Effector memory CD8-positive, alpha-beta T cell (primary cell): ENCODE measurements around the gene GRIA4.
"Not testable (repeated sequence)": the region's sequence is repeated elsewhere in the genome, so short reads cannot be mapped to it uniquely, and the experiment has no call there.

Source experiments
- ATAC-seq: fragments of 150-1000 bp; cut with Tn5 transposase; replicated peaks from 2 replicates; pipeline ENCODE4 v1.10.0; 2021; ENCODE audit warnings: mild to moderate bottlenecking, moderate library complexity
- DNase-seq, 3 experiments: peaks; one replicate each; pipeline ENCODE4 v3.0.0; 2021
- H3K27ac Mint-ChIP-seq, 2 donors: one replicate each; pipeline ENCODE4 v1.8.0; 2022; ENCODE audit warnings: mild to moderate bottlenecking in 2 of 2, mixed read lengths in 2 of 2, moderate library complexity in 2 of 2
- H3K27me3 Mint-ChIP-seq, 2 donors: one replicate each; pipeline ENCODE4 v1.8.0; 2022; ENCODE audit warnings: mixed read lengths in 2 of 2
- H3K36me3 Mint-ChIP-seq: one replicate; pipeline ENCODE4 v1.8.0; 2022; ENCODE audit warnings: mild to moderate bottlenecking, moderate library complexity, mixed read lengths; ENCODE audit not compliant: insufficient read depth
- H3K4me1 Mint-ChIP-seq, 2 donors: one replicate each; pipeline ENCODE4 v1.8.0; 2022; ENCODE audit warnings: low read depth in 2 of 2, mixed read lengths in 2 of 2
- H3K4me3 Mint-ChIP-seq, 2 donors: one replicate each; pipeline ENCODE4 v1.8.0; 2022; ENCODE audit warnings: mild to moderate bottlenecking in 2 of 2, mixed read lengths in 2 of 2, moderate library complexity in 2 of 2
- H3K9me3 Mint-ChIP-seq, 2 donors: one replicate each; pipeline ENCODE4 v1.8.0; 2022; ENCODE audit warnings: mixed read lengths in 2 of 2

Gene GRIA4

GRCh38 chr11:105960252-105961245 lies 350.7 kb downstream of the GRIA4 start:
- DNase-seq (no peak), ATAC-seq (no peak)
- Mint-ChIP-seq H3K27ac (no peak overlapping the region), H3K4me3 (no peak overlapping the region), H3K36me3 (no peaks in the 10 kb centered on the region), H3K27me3 (peaks cover 0 to 14% of the 10 kb centered on the region in 2 donors), H3K9me3 (peaks cover 9 to 15% of the 10 kb centered on the region in 2 donors), H3K4me1 (no peaks in the 10 kb centered on the region)

- DNase-seq: no peak
- no peak overlapping the region for H3K4me3 Mint-ChIP-seq
Observed at GRCh38 chr11:105968021-105968697, 358.3 kb downstream of the GRIA4 start.

GRCh38 chr11:105969756-105970155 lies 359.9 kb downstream of the GRIA4 start:
- Mint-ChIP-seq H3K4me3 (no peak overlapping the region), H3K27me3 (peaks cover 0 to 6% of the 10 kb centered on the region in 2 donors), H3K9me3 (no peaks in the 10 kb centered on the region), H3K4me1 (no peaks in the 10 kb centered on the region), H3K36me3 (no peaks in the 10 kb centered on the region), H3K27ac (no peak overlapping the region)
- ATAC-seq: no peak
- DNase-seq: no peak

More at GRCh38 chr11:105968021-105968697, 358.3 kb downstream of the GRIA4 start:
- Mint-ChIP-seq H3K9me3 (no peaks in the 10 kb centered on the region), H3K36me3 (no peaks in the 10 kb centered on the region), H3K27ac (no peak overlapping the region), H3K27me3 (no peaks in the 10 kb centered on the region), H3K4me1 (no peaks in the 10 kb centered on the region)
- no peak for ATAC-seq

GRCh38 chr11:105975128-105975527 lies 365.3 kb downstream of the GRIA4 start:
- H3K36me3 Mint-ChIP-seq: no peaks in the 10 kb centered on the region
- no peaks in the 10 kb centered on the region for H3K9me3 Mint-ChIP-seq
- H3K27me3 Mint-ChIP-seq: peaks cover 6 to 13% of the 10 kb centered on the region in 2 donors
- H3K4me3 Mint-ChIP-seq: no peak overlapping the region
- ATAC-seq (no peak), DNase-seq (no peak)
- no peaks in the 10 kb centered on the region for H3K4me1 Mint-ChIP-seq
- no peak overlapping the region for H3K27ac Mint-ChIP-seq

GRCh38 chr11:105979997-105980703 lies 370.3 kb downstream of the GRIA4 start:
- Mint-ChIP-seq H3K27ac (no peak overlapping the region), H3K4me1 (no peaks in the 10 kb centered on the region), H3K27me3 (peaks cover 5 to 6% of the 10 kb centered on the region in 2 donors), H3K4me3 (no peak overlapping the region), H3K9me3 (no peaks in the 10 kb centered on the region), H3K36me3 (no peaks in the 10 kb centered on the region)
- no peak for ATAC-seq
- DNase-seq: no peak

DNA sequence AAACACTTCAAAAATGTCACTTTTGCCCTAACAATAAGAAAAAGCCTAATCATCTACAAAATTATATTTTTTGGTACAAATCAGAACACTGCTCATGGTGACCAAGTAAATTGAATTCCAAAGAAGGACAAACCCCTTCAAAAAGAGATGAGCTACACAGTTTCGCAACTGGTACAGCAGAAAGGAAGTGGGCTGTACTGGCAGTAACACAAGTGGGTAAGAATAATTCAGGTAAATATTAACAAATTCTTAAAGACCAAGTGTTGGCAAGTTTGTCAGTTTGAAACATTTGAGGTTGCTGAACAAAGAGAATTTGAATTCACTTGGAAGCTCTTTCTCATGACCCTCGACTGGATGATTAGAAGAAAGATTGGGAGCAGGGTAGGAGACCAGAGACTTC lies 376.7 kb downstream of the GRIA4 start:
- no peak overlapping the region for H3K27ac Mint-ChIP-seq
- H3K27me3 Mint-ChIP-seq: no peaks in the 10 kb centered on the region
- no peaks in the 10 kb centered on the region for H3K4me1 Mint-ChIP-seq
- H3K9me3 Mint-ChIP-seq: peaks cover 0 to 6% of the 10 kb centered on the region in 2 donors
- DNase-seq (no peak), ATAC-seq (no peak)
- no peak overlapping the region for H3K4me3 Mint-ChIP-seq
- no peaks in the 10 kb centered on the region for H3K36me3 Mint-ChIP-seq

DNA sequence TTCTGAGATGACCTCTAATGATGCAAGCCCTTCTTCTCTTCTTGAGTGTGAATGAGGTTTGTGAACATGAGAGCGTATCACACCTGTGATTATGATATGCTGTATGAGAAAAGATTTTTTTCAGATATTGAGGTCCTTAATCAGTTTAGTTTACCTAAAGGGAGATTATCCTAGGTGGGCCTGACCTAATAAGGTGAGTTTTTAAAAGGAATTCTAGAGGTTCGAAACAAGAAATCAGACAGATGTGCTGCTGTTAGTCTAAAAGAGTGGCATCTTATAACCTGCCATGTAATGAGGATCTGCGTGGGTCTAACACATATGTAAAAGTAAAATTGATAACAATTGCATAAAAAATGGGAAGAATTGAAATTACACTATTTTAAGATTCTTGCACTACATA lies 378.3 kb downstream of the GRIA4 start:
- ATAC-seq (no peak), DNase-seq (no peak)
- no peak overlapping the region for H3K4me3 Mint-ChIP-seq
- H3K36me3 Mint-ChIP-seq: no peaks in the 10 kb centered on the region
- H3K9me3 Mint-ChIP-seq: peaks cover 0 to 11% of the 10 kb centered on the region in 2 donors
- no peaks in the 10 kb centered on the region for H3K4me1 Mint-ChIP-seq
- H3K27ac Mint-ChIP-seq: no peak overlapping the region
- H3K27me3 Mint-ChIP-seq: no peaks in the 10 kb centered on the region

DNA sequence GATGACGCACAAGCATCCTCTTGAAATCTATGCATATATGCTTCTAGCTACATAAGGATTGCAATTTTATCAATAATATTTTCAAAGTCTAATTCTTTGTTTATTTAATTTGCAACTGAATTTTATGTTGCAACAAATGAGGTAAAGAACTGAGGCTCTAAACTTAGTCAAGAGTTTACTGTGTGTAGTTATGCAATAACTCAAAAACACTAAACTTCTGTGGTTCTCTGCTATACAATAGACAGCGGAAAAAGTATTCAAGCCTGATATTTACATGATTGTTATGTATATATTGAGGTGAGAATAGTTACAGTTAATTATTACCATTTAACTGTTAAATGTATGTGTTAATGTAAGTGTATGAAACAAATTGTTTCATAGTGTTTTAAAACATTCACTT lies 379.3 kb downstream of the GRIA4 start:
- Mint-ChIP-seq H3K36me3 (no peaks in the 10 kb centered on the region), H3K4me1 (no peaks in the 10 kb centered on the region), H3K27ac (no peak overlapping the region), H3K9me3 (peaks cover 2 to 18% of the 10 kb centered on the region in 2 donors), H3K4me3 (no peak overlapping the region), H3K27me3 (no peaks in the 10 kb centered on the region)
- ATAC-seq (no peak), DNase-seq (no peak)

- H3K4me1 Mint-ChIP-seq: no peaks in the 10 kb centered on the region
- H3K27me3 Mint-ChIP-seq: no peaks in the 10 kb centered on the region
- no peaks in the 10 kb centered on the region for H3K36me3 Mint-ChIP-seq
- no peak overlapping the region for H3K4me3 Mint-ChIP-seq
- no peak for DNase-seq
- no peak for ATAC-seq
- H3K9me3 Mint-ChIP-seq: peaks cover 2 to 20% of the 10 kb centered on the region in 2 donors
- no peak overlapping the region for H3K27ac Mint-ChIP-seq
Observed at GRCh38 chr11:105991888-105992287, 382.0 kb downstream of the GRIA4 start.

- Mint-ChIP-seq H3K36me3 (peaks cover 12% of the 10 kb centered on the region), H3K27ac (no peak overlapping the region), H3K9me3 (peaks cover 6 to 8% of the 10 kb centered on the region in 2 donors), H3K27me3 (no peaks in the 10 kb centered on the region), H3K4me3 (no peak overlapping the region), H3K4me1 (peaks cover 11 to 57% of the 10 kb centered on the region in 2 donors)
- ATAC-seq: no peak
- DNase-seq: no peak
Observed at GRCh38 chr11:106001304-106002012, 391.6 kb downstream of the GRIA4 start.

DNA sequence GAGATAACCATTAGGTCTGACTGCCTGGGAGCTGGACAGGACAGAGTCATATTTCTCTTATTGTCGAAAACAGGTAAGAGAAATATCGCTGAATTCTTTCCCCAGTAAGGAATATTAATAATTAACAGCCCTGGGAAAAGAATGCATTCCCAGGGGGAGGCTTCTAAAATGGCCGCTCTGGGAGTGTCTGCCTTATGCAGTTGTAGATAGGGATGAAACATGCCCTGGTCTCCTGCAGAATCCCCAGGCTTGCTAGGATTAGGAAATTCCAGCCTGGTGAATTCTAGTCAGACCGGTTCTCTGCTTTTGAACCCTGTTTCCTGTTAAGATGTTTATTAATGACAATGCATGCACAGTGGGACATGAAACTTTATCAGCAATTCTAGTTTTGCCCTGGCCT lies 393.2 kb downstream of the GRIA4 start:
- Mint-ChIP-seq H3K4me1 (peaks cover 4 to 55% of the 10 kb centered on the region in 2 donors), H3K36me3 (peaks cover 22% of the 10 kb centered on the region)
- not testable (repeated sequence) for H3K9me3 Mint-ChIP-seq, DNase-seq, H3K27me3 Mint-ChIP-seq, ATAC-seq, H3K27ac Mint-ChIP-seq, H3K4me3 Mint-ChIP-seq

GRCh38 chr11:106011481-106011880 lies 401.6 kb downstream of the GRIA4 start:
- Mint-ChIP-seq H3K27ac (peak overlapping the region in 1 of 2 donors; percentile 2), H3K36me3 (peaks cover 29% of the 10 kb centered on the region), H3K9me3 (no peaks in the 10 kb centered on the region), H3K4me1 (peaks cover 23 to 44% of the 10 kb centered on the region in 2 donors), H3K4me3 (no peak overlapping the region), H3K27me3 (no peaks in the 10 kb centered on the region)
- ATAC-seq (no peak), DNase-seq (no peak)

- ATAC-seq (no peak), DNase-seq (no peak)
- Mint-ChIP-seq H3K36me3 (peaks cover 22% of the 10 kb centered on the region), H3K27ac (peak overlapping the region in 1 of 2 donors; percentile 60), H3K27me3 (no peaks in the 10 kb centered on the region), H3K9me3 (no peaks in the 10 kb centered on the region), H3K4me1 (peaks cover 23 to 47% of the 10 kb centered on the region in 2 donors), H3K4me3 (no peak overlapping the region)
Observed at GRCh38 chr11:106012744-106013143, 402.9 kb downstream of the GRIA4 start.
